Cardiac fibroblast (primary cell): ENCODE results near the gene SLC66A2.

Experiments used
- DNase-seq, 2 donors: peaks; one replicate each; pipeline versions ENCODE4 v3.0.0 to v3.0.0-alpha.2; 2010; ENCODE audit warnings: low read depth in 2 of 2
- H3K4me3 ChIP-seq, 2 donors: replicated peaks in 1 of 2; 1 replicate in 1 of 2; 2 replicates in 1 of 2; pipeline ENCODE4 v1.5.1; 2011; ENCODE audit warnings: low read depth in 2 of 2, low read length in 2 of 2, mild to moderate bottlenecking in 2 of 2, moderate library complexity in 1 of 2
- TF ChIP-seq, protein P1 (sequence below): IDR thresholded peaks from one replicate; pipeline ENCODE4 v1.5.1; 2011; ENCODE audit warnings: low read depth, mild to moderate bottlenecking, low read length, inconsistent platforms

Gene SLC66A2

DNA sequence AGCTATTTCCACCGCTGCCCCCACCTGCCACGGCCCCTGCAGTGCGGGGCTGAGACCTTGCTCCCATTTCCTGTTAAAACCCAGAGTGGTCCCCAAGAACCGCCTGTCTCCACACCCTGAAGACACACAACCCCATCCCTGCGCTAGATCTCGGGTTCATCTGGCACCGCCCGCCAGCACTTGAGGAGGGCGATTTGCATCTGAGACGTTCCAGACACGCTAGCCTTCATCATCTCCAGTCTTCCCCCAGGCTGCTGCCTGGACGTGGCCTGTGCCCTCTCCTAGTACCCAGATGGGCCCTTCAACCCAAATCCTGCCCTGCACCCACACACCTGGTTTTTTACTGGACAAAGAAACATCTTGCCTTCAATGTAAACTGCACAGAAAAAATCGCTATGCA lies 49.8 kb downstream of the SLC66A2 start:
- no peak for DNase-seq

DNA sequence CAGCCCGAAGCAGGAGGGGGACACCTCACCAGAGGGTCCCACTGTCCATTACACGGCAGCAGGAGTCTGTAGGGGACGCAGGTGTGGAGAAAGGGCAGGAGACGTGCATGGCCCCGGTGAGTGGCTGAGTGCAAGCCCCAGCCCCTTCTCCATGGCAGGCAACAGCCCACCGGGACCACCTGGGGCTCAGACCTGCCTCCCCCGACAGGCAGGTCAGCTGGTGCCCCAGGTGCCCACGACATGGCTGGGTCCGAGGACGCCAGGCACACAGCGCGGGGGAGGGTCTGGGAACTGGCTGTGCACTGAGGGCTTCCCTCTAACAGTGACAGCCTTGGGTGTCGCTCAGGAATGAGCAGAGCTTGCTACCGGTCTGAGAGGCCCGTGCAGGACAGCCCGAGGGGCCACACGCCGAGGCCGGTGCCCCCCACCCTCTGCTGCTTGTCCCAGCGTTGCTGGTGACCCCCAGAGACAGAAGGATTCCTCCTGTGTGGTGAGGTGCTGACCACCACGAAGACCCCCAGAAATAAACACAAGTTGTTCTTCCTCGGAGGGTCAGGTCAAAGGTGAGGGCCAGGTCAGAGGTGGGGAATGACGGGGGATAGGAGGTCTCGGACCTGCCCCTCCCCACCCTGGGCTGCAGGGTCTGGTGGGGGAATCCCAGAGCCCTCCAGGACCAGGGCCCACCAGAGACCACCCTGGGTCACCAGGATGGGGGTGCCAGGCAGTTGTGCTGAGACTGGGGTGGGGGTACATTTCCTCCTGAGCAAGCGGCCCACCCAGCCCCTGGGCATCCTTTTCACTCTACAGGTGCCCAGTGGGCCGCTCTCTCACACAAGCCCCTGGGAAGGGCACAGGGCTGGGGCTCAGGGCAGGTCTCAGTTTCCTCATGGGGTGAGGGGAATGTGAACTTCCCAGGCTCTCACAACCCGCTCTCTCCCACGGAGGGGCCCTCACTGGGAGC lies 50.6 kb downstream of the SLC66A2 start:
- TF ChIP-seq, protein P1, sequence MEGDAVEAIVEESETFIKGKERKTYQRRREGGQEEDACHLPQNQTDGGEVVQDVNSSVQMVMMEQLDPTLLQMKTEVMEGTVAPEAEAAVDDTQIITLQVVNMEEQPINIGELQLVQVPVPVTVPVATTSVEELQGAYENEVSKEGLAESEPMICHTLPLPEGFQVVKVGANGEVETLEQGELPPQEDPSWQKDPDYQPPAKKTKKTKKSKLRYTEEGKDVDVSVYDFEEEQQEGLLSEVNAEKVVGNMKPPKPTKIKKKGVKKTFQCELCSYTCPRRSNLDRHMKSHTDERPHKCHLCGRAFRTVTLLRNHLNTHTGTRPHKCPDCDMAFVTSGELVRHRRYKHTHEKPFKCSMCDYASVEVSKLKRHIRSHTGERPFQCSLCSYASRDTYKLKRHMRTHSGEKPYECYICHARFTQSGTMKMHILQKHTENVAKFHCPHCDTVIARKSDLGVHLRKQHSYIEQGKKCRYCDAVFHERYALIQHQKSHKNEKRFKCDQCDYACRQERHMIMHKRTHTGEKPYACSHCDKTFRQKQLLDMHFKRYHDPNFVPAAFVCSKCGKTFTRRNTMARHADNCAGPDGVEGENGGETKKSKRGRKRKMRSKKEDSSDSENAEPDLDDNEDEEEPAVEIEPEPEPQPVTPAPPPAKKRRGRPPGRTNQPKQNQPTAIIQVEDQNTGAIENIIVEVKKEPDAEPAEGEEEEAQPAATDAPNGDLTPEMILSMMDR, result no peak
- no peak for DNase-seq
- no peak overlapping the region for H3K4me3 ChIP-seq

More for the DNA sequence above, 49.8 kb downstream of the SLC66A2 start:
- TF ChIP-seq, protein P1, result no peak
- no peak overlapping the region for H3K4me3 ChIP-seq

DNA sequence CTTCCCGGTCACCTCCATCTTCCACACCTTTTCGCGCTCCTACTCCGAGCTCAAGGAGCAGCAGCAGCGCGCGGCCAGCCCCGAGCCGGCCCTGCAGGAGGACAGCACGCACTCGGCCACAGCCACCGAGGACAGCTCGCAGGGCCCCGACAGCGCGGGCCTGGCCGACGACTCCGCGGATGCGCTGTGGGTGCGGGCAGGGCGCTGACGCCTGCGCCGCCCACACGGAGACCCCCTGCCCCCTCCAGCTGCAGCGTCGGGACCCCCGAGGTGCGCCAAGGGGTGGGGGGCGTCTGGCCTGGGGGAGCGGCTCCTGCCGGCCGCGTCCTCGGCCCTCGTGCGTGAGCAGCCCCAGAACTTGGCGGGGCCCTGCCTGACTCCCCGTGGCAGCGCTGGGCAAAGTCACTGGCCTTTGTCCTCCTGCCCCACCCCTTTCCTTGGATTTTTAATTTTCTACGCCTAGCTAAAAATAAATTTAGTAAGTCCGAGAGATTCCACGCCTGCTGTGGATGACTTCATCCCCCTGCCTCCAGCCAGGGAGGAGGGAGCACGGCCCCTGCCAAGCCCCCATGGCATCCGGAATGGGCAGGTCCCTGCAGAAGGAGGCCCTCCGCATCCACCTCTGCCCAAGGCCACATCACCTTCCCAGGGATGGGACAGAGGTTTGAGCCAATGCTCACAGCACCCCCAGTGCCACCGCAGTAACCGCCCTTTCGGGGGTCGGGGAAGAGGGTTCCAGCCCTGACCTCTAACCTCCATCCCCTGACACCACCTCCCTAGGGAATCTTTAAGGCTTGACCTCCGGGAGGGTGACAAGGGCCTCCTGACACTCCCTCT lies 51.6 kb downstream of the SLC66A2 start:
- no peak for DNase-seq
- TF ChIP-seq, protein P1, result no peak
- no peak overlapping the region for H3K4me3 ChIP-seq

DNA sequence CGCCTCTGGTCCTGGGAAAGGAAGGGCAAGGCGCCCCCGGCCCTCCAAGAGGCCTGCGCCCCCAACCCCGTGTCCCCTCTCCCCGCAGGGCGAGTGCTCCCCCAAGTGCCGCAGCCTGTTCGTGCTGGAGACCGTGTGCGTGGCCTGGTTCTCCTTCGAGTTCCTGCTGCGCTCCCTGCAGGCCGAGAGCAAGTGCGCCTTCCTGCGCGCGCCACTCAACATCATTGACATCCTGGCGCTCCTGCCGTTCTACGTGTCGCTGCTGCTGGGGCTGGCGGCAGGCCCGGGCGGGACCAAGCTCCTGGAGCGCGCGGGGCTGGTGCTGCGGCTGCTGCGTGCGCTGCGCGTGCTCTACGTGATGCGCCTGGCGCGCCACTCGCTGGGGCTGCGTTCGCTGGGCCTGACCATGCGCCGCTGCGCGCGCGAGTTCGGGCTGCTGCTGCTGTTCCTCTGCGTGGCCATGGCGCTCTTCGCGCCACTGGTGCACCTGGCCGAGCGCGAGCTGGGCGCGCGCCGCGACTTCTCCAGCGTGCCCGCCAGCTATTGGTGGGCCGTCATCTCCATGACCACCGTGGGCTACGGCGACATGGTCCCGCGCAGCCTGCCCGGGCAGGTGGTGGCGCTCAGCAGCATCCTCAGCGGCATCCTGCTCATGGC lies 52.4 kb downstream of the SLC66A2 start:
- H3K4me3 ChIP-seq, result no peak overlapping the region
- DNase-seq, result no peak
- TF ChIP-seq, protein P1, result no peak

DNA sequence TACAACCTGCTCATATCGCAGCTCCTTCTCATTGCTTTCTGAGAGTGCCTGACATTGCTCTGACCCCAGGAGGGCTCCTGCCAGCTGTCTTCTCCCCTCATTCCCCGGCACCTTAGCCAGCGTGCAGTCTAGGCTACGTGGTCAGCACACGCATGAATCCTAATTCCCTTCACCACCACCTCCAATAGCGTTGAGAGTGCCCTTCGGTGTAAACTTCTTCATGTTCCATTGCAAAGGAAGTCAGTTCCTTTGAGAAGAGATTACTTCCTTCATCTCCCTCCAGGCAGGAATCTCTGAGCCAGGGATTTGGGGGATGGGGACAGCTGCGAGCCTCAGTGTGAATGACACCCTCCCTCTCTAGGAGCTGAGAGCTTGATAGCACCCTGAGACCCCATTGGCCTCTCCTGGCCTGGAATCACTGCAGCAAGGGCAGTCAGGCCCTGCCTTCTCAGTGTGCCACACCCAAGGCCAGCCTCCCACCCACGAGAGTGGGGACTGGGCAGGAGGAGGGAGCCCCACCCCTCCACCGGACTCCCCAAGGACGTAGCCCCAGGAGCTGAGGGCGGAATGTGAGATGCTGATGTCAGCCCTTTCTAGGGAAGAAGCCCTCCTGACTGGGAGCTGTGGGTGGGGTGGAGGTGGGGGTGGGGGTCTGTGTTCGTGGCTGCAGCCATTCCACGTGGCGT lies 53.4 kb downstream of the SLC66A2 start:
- TF ChIP-seq, protein P1, result no peak
- DNase-seq, result no peak
- no peak overlapping the region for H3K4me3 ChIP-seq

DNA sequence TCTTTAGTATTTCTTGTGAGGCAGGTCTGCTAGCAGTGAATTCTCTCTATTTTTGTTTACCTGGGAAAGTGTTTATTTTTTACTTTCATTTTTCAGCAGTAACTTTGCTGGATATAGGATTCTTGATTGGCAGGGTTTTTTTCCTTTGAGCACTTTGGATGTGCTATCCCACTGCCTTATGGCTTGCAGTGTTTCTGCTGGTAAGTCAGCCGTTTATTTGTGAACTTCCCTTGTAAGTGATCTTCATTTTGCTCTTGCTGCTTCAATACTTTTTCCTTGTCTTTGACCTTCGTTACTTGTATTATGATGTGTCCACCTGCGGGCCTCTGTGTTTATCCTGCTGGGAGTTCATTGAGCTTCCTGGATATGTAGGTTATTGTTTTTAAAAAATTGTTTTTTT lies 54.7 kb downstream of the SLC66A2 start:
- no peak for DNase-seq
- H3K4me3 ChIP-seq, result no peak overlapping the region
- TF ChIP-seq, protein P1, result no peak
